GM12892 (cell line): ENCODE results near the gene CBARP.

Experiments
- DNase-seq: peaks from one replicate; pipeline ENCODE4 v3.0.0; 2011; ENCODE audit not compliant: insufficient read length
- FAIRE-seq: peaks from 2 replicates; lab custom pipeline; 2011; peaks lifted over from hg19 to GRCh38; lab: Jason Lieb, UNC
- POLR2A ChIP-seq: IDR thresholded peaks from 2 replicates; pipeline ENCODE4 v1.6.1; 2011; ENCODE audit warnings: low read depth, low read length, control low read depth
- POLR2AphosphoS5 ChIP-seq: IDR thresholded peaks from 2 replicates; pipeline ENCODE4 v1.6.1; 2011; ENCODE audit warnings: low read depth, low read length, control low read depth
- TAF1 ChIP-seq: IDR thresholded peaks from 2 replicates; pipeline ENCODE4 v1.6.1; 2011; ENCODE audit warnings: low read depth, mild to moderate bottlenecking, control low read depth, low read length, borderline replicate concordance

Gene CBARP

DNA sequence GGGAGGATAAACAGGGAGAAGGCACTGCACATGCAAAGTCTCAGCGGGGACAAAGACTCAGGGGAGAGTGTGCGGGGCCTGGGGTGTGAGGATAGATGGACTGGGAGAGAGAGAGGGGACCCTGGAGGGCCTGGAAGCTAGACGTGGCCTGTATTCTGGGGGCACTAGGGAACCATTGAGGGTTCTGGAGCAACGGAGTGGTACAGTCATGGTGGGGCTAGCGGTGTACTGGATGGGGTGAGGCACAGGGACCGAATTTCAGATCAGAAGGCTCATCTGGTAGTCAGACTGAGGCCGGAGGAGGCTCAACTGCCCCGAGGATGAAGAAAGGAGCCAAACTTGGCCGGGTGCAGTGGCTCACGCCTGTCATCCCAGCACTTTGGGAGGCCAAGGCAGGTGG lies 55.7 kb downstream of the CBARP start:
- TF ChIP-seq POLR2A = no peak
- DNase-seq = no peak
- FAIRE-seq = no peak

DNA sequence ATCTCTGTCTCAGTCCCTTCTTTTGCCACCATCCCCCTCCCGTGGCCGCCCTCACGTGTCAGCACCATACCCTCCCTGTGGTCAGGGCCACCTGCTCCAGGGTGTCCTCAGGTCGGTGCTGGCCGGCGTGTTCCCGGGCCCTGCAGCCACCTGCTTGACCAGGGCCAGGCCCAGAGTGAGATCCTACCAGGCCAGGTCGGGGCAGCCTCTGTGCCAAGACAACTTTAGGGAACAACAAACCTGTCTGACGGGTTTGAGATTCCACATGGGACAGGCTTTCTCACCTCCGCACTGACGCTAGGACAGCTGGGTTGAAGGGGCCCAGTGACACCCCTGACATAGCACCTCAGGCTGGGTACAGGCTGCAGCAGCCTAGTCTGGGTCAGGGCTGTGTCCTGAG lies 56.2 kb downstream of the CBARP start:
- no peak for DNase-seq
- FAIRE-seq = no peak
- no peak for TF ChIP-seq POLR2A
- TF ChIP-seq POLR2AphosphoS5 = no peak
- TF ChIP-seq TAF1 = no peak
